SJSA1 (cell line): ENCODE data around the gene TAF12. TPM values are rescaled to one million over a fixed set of nuclear protein-coding genes. Genes with fewer than 3 reads are reported as not detected.
"Not testable (repeated sequence)": the region's sequence is repeated elsewhere in the genome, so short reads cannot be mapped to it uniquely, and the experiment has no call there.

Experiments used
- DNase-seq, 2 experiments: peaks; one replicate each; pipeline ENCODE4 v3.0.0-alpha.2; 2015 to 2020; ENCODE audit warnings: low spot score in 2 of 2, low read depth in 1 of 2
- H3K27ac ChIP-seq: fragments of 250-450 bp; sonication (Bioruptor Pico); 2 replicates; pipeline ENCODE4 v1.5.1; 2020; ENCODE audit warnings: mild to moderate bottlenecking, moderate library complexity
- H3K27me3 ChIP-seq: fragments of 250-450 bp; sonication (Bioruptor Pico); replicated peaks from 2 replicates; pipeline ENCODE4 v1.5.1; 2020; ENCODE audit warnings: mild to moderate bottlenecking, moderate library complexity
- H3K36me3 ChIP-seq: fragments of 250-450 bp; sonication (Bioruptor Pico); 2 replicates; pipeline ENCODE4 v1.5.1; 2020; ENCODE audit warnings: mild to moderate bottlenecking
- H3K4me1 ChIP-seq: fragments of 250-450 bp; sonication (Bioruptor Pico); replicated peaks from 2 replicates; pipeline ENCODE4 v1.6.1; 2021; ENCODE audit warnings: mild to moderate bottlenecking
- H3K4me3 ChIP-seq: fragments of 250-450 bp; sonication (Bioruptor Pico); 2 replicates; pipeline ENCODE4 v1.5.1; 2020; ENCODE audit warnings: mild to moderate bottlenecking
- H3K9me3 ChIP-seq: fragments of 250-450 bp; sonication (Bioruptor Pico); replicated peaks from 2 replicates; pipeline ENCODE4 v1.5.1; 2020; ENCODE audit warnings: mild to moderate bottlenecking
- total RNA-seq: library from RNA; depleted of rRNA; stranded (reverse); fragments of >200 nt; shearing (Covaris generic); gene quantifications from 2 replicates; pipeline ENCODE4 v1.2.3, GENCODE V29; 2014

Gene TAF12
- total RNA-seq, 1 experiment from 2014 or later: 32.0 TPM

GRCh38 chr1:28606771-28607170 lies 36.1 kb downstream of the TAF12 start:
- H3K4me3 ChIP-seq: no peak overlapping the region
- H3K9me3 ChIP-seq: no peaks in the 10 kb centered on the region

GRCh38 chr1:28604962-28605361 lies 37.9 kb downstream of the TAF12 start:
- no peaks in the 10 kb centered on the region for H3K27me3 ChIP-seq
- H3K36me3 ChIP-seq: peaks cover 33% of the 10 kb centered on the region
- peaks cover 15% of the 10 kb centered on the region for H3K4me1 ChIP-seq
- no peak overlapping the region for H3K27ac ChIP-seq
- no peak for DNase-seq
- H3K9me3 ChIP-seq: no peaks in the 10 kb centered on the region
- no peak overlapping the region for H3K4me3 ChIP-seq

More at GRCh38 chr1:28606771-28607170, 36.1 kb downstream of the TAF12 start:
- no peaks in the 10 kb centered on the region for H3K27me3 ChIP-seq
- H3K27ac ChIP-seq: no peak overlapping the region
- H3K36me3 ChIP-seq: peaks cover 37% of the 10 kb centered on the region
- peaks cover 7% of the 10 kb centered on the region for H3K4me1 ChIP-seq
- no peak for DNase-seq

GRCh38 chr1:28604411-28604810 lies 38.5 kb downstream of the TAF12 start:
- peaks cover 33% of the 10 kb centered on the region for H3K36me3 ChIP-seq
- no peak overlapping the region for H3K27ac ChIP-seq
- DNase-seq: no peak
- no peaks in the 10 kb centered on the region for H3K27me3 ChIP-seq
- no peaks in the 10 kb centered on the region for H3K9me3 ChIP-seq
- H3K4me3 ChIP-seq: no peak overlapping the region
- H3K4me1 ChIP-seq: peaks cover 15% of the 10 kb centered on the region

- Histone ChIP-seq H3K36me3 (peaks cover 33% of the 10 kb centered on the region), H3K27ac (no peak overlapping the region), H3K9me3 (no peaks in the 10 kb centered on the region), H3K4me1 (peaks cover 15% of the 10 kb centered on the region), H3K4me3 (no peak overlapping the region), H3K27me3 (no peaks in the 10 kb centered on the region)
- DNase-seq: peak; percentile 62 to 65
These were observed 40.1 kb downstream of the TAF12 start for GRCh38 chr1:28602536-28603439.

- no peaks in the 10 kb centered on the region for H3K9me3 ChIP-seq
- H3K4me1 ChIP-seq: peaks cover 15% of the 10 kb centered on the region
- no peak overlapping the region for H3K4me3 ChIP-seq
- H3K36me3 ChIP-seq: peaks cover 22% of the 10 kb centered on the region
- H3K27ac ChIP-seq: no peak overlapping the region
- DNase-seq: peak; percentile 78 to 80
- H3K27me3 ChIP-seq: no peaks in the 10 kb centered on the region
These were observed 41.2 kb downstream of the TAF12 start for GRCh38 chr1:28601696-28602095.

GRCh38 chr1:28596276-28596675 lies 46.6 kb downstream of the TAF12 start:
- H3K9me3 ChIP-seq, H3K4me3 ChIP-seq, DNase-seq, H3K36me3 ChIP-seq, H3K27me3 ChIP-seq, H3K27ac ChIP-seq: not testable (repeated sequence)
- peaks cover 14% of the 10 kb centered on the region for H3K4me1 ChIP-seq

GRCh38 chr1:28595412-28596191 lies 47.3 kb downstream of the TAF12 start:
- Histone ChIP-seq H3K36me3 (no peaks in the 10 kb centered on the region), H3K4me3 (no peak overlapping the region), H3K9me3 (no peaks in the 10 kb centered on the region), H3K27me3 (no peaks in the 10 kb centered on the region), H3K4me1 (peaks cover 11% of the 10 kb centered on the region), H3K27ac (no peak overlapping the region)
- DNase-seq: no peak

GRCh38 chr1:28594686-28595411 lies 48.0 kb downstream of the TAF12 start:
- H3K4me3 ChIP-seq, DNase-seq, H3K27me3 ChIP-seq, H3K36me3 ChIP-seq, H3K9me3 ChIP-seq, H3K27ac ChIP-seq: not testable (repeated sequence)
- H3K4me1 ChIP-seq: peaks cover 11% of the 10 kb centered on the region

GRCh38 chr1:28593988-28594356 lies 48.9 kb downstream of the TAF12 start:
- not testable (repeated sequence) for H3K36me3 ChIP-seq, DNase-seq, H3K9me3 ChIP-seq, H3K27me3 ChIP-seq, H3K27ac ChIP-seq, H3K4me3 ChIP-seq
- H3K4me1 ChIP-seq: peaks cover 11% of the 10 kb centered on the region

GRCh38 chr1:28592321-28593071 lies 50.4 kb downstream of the TAF12 start:
- Histone ChIP-seq H3K36me3 (no peaks in the 10 kb centered on the region), H3K27ac (no peak overlapping the region), H3K4me1 (peaks cover 11% of the 10 kb centered on the region), H3K27me3 (no peaks in the 10 kb centered on the region), H3K9me3 (no peaks in the 10 kb centered on the region), H3K4me3 (peak overlapping the region; percentile 56)
- DNase-seq: no peak

GRCh38 chr1:28591708-28592320 lies 51.1 kb downstream of the TAF12 start, which contains the start of gene RAB42:
TSS of gene RAB42 (plus strand) at chr1:28592265. CDS start at chr1:28592512, 247 bp downstream.
- Histone ChIP-seq H3K9me3 (no peaks in the 10 kb centered on the region), H3K36me3 (no peaks in the 10 kb centered on the region), H3K4me3 (peak within 1 kb of the TSS; percentile 56), H3K27ac (no peak within 1 kb of the TSS), H3K27me3 (no peaks in the 10 kb centered on the region), H3K4me1 (peaks cover 11% of the 10 kb centered on the region)
- DNase-seq: peak; percentile 19 to 58

- H3K9me3 ChIP-seq, DNase-seq, H3K36me3 ChIP-seq, H3K27ac ChIP-seq, H3K4me3 ChIP-seq, H3K27me3 ChIP-seq: not testable (repeated sequence)
- H3K4me1 ChIP-seq: peaks cover 12% of the 10 kb centered on the region
These were observed 56.1 kb downstream of the TAF12 start for GRCh38 chr1:28586585-28587391.
